HG02870 (cell line): ENCODE data around the gene CKB.
"Not testable (repeated sequence)": the region's sequence is repeated elsewhere in the genome, so short reads cannot be mapped to it uniquely, and the experiment has no call there.

ENCODE experiments used
- ATAC-seq: cut with Tn5 transposase; IDR thresholded peaks from one replicate; pipeline ENCODE4 v1.9.1; 2021; ENCODE audit warnings: mild to moderate bottlenecking, moderate library complexity; ENCODE audit not compliant: unreplicated experiment

Gene CKB

DNA sequence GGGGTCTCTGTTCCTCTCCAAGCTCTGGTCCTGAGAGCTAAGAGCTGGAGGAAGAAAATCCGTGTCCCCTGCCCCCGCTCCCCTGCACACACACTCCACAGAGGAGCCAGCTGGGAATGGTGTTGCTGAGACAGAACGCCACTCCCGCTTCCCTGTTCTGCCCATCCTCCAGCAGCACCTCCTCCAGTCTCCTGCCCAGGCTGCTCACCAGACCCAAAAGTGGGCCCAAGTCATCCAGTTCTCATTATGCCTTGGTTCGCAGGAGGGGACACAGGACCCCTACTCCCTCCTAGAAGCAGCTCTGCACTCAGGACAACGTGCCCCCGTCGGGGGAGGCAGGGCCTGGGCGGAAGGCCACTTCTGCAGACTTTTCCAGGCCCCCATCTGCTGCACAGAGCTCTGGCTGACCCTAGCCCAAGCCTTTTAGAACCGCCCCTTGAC, 5.5 kb upstream of the CKB start:
- no peak for ATAC-seq

DNA sequence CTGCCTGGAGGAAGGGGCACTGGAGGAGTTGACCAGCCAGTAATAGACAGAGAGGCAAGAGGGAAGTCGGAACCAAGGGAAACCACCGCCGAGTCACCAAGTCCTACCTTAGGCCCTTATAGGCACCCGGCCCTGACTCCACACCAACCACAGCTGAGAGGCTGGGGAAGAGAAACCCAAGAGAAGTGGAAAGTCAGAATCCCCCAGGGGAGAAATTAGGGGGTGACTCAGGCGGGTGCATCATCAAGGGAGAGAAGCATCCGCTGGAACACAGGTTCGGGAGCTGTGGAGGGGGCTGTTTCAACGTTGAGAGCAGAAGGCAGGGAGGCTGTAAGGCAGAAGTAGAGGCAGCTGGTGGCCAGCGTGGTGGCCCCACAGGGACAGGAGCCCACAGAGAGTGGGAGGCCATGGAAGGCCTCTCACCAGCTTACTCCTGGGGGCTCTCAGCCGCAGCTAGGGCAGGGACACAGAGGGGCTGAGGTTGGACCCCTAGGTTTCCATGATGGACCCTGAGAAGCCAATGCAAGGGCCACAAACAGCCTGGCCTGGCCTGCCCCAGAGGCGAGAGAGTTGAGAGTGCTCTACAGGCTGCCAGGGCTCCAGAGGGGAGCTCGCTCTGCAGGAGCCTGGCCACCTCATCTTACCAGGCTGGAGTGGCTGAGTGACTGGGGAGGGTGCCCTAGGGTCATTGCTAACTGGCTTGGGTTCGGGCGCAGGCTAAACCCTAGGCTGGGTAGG, 4.9 kb upstream of the CKB start:
- ATAC-seq = peak; percentile 69

DNA sequence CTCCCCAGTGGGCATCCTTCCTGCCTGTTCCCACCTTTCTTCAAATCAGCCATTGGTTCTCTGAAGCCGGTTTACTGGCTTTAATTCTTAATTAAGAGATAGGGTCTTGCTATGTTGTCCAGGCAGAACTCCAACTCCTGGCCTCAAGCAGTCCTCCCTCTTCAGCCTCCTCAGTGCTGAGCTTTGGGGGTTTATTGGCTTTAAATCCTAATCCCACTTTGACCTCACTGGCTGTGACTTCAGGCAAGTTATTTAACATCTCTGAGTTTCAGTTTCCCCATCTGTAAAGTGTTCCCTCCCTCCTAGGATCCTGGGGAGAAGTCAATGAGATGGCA, 4.3 kb upstream of the CKB start:
- ATAC-seq = no peak

DNA sequence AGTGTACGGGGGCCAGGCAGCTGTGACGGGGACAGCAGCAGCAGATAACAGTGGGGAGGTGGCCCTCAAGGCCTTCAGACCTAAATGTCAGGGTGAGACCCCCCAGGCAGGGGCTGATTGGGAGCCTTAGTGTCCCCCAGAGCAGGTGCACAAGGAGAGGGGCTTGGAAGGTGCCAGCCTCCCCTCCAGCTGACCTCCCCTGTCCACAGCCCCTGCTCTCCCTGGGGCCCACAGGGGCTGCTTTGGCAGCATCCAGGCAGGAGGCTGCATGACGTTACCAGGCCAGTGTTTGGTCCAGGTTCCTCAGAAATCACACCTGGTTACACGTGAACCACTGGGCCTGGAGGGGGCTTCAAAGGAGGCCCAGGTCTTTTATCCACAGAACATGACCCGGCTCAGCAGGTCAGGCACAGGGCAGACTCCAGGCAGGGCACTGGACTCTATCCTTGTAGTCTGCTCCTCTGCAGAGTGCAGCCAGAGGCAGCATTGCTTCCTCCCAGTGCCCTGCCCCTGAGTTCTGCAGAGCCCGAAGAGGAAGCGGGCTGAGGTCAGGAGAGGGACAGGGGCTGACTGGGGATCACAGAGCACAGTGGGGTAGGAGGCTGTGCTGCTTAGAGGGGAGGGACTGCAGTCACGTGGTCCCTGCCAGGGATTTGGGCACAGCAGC, 3.8 kb upstream of the CKB start:
- no peak for ATAC-seq

DNA sequence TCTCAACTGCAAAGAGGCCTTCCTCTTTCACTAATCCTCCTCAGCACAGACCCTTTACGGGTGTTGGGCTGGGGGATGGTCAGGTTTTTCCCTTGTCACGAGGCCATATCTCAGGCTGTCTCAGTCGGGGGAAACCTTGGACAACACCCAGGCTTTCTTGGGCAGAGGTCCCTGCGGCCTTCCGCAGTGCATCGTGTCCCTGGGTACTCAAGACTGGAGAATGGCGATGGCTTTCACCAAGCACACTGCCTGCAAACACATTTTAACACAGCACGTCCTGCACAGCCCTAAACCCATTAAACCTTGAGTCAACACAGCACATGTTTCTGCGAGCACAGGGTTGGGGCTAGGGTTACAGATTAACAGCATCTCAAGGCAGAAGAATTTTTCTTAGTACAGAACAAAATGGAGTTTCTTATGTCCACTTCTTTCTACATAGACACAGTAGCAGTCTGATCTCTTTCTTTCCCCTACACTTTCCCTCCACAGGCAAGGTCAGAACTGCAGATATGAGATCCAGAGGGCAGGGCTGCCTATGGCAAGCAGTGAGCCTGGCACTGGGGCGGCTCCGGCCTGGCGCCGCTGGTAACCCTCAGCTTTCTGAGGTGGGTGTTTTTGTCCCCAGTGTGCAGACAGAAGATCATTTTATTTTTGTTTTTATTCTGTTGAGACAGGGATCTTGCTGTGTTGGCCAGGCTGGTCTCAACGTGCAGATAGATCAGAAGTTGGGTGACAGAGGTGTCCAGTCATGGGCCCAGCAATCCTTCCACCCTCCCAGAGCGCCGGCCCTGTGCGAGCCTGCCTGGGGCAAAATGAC, 3.0 kb upstream of the CKB start:
- ATAC-seq = not testable (repeated sequence)

DNA sequence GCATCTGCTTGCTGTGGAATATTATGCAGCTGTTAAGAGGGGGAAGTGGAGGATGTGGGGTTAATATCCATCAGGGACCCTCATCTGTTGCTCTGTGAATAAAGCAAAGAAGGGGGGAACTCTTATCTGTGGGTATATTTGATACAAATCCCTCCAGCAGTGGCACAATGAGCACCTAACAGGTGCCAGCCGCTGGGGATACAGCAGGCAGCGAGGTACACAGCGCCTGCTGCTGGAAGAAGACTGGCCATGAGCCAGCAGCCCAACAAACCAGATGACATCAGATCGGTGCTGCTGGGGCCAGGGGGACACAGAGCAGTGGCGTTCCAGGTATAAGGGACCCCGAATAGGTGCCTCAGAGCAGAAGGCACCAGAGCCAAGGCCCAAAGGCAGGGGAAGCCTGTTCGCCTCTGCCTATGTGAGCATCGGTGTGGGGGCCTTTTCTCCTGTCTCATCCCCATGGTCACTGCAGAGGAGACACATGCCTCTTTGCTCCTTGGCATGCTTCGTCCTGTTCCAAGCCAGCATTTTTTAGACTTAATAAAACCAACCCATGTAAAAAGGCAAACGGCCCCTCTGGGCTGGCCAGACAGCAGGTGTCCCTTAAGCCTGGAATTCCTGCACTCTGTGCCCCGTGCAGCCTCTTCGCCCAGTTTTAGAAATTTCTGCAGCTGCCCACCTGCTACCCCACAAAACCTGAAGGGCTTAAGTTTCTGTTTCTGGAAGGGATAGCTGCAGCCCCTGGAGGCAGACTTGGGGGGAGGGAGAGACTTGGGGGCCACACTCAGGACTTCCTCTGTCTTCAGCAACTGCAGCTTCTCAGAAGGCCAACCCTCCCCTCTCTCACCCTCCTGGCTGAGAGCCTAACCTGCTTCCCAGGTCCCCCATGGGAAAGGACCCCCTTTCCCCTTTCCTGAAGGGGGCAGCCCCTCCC, 1.6 kb upstream of the CKB start:
- ATAC-seq = no peak

DNA sequence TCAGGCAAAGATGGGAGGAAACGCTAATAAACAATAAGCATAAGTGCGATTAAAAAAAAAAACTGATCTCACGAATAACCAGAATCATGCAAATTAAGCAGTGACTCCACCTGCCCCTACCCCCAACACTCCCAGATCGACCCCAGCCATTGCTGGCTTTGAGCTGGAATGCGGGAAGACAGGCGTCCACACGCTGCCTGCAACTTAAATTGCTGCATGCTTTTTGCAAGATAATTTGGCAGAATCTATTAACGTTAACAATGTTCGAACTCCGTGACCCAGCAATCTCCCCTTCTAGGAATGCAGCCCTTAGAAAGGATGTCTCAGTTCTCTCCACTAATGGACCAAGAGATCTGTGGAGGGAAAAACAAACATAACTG, 935 bp upstream of the CKB start:
- no peak for ATAC-seq

DNA sequence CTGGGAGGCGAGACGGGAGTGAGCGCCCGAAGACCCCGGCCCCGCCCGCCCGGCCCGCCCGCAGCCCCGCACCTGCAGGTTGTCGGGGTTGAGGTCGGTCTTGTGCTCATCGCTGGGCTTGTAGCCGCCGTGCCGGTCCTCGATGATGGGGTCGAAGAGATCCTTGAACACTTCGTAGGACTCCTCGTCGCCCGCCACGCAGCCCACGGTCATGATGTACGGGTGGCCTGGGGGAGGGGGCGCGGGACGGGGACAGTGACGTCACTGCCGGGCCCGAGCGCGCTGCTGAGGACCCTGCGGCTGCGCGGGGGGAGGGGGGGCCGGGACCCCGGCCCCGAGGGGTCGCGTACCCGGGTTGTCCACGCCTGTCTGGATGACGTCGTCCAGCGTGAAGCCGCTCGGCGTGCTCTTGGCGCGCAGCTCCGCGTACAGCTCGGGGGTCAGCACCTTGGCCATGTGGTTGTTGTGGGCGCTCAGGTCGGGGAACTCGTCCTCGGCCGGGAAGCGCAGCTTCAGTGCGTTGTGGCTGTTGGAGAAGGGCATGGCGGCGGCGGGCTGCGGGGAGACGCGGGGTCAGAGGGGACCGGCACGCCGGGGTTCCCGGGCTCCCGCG, 573 bp downstream of the CKB start:
- ATAC-seq = no peak

DNA sequence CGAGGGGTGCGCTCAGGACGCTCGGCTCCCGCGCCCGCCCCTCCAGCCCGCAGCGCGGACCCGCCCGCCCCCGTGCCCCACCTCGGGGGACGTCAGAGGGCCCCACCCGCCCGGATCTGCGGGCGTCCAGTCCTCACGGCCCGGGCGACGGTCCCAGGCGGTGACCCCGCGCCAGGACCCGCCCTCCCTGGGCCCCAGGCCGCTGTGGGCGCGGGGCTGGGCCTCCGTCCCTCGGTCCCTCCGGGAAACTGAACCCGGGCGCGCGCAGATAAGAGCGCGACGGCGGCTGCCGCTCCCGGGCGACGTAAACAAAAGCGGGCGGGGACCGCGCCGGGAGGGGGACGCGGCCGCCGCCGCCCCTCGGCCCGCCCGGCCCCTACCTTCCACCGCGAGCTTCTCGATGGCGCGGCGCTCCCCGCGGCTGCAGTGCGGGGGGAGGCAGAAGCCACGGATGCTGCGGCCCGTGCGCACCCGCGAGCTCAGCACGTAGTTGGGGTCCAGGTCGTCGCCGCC, 1.1 kb downstream of the CKB start:
- ATAC-seq = no peak

DNA sequence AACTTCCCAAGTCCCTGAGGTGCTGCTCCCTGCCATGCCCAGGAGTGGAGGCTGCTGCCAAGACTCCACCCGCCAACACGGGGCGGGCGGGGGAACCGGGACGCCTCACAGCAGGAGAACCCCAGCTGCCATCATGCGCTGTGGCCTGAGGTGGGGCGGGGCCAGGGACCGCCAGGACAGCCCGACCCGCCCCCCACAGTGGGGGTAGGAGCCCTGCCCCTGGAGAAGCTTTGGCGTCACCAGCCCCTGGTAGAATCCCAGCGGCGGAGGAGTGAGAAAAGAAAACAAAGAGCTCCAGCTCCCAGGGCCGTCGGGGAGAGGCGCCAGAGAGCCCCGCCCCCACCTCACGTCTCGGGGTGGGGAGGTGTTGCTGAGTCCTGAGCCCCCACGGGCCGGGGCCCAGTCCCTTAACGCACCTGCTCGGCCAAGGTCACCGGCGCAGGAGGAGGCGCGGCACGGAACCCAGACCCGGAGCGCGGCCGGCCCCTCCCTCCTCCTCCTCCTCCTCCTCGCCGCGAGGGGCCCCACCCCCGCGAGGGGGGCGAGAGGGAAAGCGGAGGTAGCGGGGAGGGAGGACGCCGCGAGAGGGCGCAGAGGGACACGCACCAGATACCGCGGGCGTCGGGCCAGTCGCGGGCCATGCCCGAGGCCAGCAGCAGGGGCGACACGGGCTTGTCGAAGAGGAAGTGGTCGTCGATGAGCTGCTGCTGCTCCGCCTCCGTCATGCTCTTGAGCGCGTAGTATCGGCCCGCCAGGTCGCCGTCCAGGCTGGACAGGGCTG, 1.8 kb downstream of the CKB start:
- no peak for ATAC-seq

DNA sequence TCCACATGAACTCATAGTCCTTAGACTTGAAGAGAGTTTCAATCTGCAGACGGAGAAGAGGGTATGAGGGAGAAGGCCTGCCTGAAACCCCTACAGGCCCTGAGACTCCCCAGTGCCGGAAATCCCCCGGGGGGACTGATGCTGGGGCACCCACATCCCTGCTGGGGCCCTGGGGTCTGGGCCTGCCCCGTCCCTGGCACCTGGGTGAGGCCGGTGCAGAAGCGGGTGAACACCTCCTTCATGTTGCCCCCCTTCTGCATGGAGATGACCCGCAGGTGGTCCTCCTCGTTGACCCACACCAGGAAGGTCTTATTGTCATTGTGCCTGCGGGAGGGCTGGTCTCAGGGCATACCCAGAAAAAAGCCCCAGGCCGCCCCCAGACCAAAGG, 2.4 kb downstream of the CKB start:
- no peak for ATAC-seq

DNA sequence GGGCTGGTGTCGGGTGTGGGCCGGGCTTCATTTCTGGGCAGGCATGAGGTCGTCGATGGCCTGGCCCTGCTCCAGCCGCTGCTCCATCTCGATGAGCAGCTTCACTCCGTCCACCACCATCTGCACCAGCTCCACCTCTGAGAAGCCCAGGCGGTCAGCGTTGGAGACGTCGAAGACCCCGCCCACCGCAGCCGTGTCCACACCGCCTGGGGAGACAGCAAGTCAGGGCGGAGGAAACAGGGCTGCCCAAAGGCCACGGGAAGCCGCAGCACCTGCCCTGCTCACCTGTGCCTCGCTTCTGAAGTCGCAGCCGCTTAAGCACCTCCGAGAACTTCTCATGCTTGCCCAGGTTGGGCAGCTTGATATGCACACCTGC, 2.8 kb downstream of the CKB start:
- ATAC-seq = no peak

DNA sequence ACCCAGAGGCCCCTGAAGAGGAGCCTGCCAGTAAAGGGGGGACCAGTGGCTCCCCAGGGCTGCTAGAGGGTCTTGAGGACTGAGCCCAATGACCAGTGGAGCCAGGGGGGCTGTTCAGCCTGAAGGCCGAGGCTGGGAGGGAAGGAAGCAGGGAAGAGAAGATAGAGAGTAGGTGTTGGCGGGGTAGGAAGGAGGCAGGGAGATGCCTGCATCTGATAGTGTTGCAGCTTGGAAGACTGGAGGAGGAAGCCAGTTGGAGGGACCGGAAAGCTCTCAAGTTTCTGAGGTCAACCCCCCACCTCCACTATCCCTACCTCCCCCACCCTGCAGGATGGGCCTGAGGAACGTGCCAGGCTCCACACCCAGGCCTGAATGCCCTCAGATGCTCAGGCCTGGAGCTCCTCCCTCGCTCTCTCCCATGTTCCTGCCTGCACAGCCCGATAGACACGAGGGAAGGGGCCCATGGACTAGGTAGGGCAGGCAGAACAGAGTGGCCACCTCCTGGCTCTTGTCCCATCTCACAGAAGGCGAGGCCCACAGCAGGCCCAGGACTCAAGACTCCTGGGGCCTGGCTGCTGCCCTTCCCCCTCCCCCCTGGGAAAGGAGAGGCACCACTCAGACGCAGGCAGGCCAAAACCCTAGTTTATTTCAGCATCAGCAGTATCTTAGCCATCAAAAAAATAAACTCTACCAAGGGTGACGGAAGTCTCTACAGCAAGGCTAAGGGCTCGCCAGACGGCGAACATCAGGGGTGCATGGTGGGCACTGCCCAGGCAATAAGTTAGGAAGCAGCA, 3.4 kb downstream of the CKB start:
- ATAC-seq = no peak

DNA sequence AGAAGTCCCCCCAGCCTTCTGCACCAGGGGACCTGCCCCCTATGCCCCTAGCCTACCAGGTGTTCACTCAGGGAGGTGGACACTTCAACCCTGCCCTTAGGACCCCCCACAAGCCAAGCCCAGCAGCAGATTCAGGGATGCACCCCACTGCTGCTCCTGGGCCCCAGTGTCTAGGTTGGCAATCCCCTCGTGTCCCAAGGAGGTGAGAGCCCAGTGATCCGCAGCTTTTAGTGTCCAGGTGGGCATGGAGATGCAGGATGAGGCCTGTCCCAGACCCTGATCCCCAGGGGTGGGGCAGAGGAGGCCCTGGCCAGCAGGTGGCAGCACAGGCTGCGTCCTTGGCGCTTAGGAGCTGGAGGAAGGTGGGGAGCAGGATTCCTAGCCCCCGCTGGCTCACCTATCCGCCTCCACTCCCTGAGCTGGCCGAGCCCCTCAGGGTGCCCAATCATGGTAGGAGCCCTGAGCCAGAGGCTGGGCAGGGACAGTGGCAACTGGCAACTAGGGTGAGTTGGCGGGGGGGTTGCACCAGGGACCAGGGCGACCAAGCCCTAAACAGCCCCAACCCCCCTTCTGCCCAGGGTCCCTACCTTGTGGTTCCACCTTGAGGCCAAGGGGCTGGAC, 4.1 kb downstream of the CKB start:
- no peak for ATAC-seq

DNA sequence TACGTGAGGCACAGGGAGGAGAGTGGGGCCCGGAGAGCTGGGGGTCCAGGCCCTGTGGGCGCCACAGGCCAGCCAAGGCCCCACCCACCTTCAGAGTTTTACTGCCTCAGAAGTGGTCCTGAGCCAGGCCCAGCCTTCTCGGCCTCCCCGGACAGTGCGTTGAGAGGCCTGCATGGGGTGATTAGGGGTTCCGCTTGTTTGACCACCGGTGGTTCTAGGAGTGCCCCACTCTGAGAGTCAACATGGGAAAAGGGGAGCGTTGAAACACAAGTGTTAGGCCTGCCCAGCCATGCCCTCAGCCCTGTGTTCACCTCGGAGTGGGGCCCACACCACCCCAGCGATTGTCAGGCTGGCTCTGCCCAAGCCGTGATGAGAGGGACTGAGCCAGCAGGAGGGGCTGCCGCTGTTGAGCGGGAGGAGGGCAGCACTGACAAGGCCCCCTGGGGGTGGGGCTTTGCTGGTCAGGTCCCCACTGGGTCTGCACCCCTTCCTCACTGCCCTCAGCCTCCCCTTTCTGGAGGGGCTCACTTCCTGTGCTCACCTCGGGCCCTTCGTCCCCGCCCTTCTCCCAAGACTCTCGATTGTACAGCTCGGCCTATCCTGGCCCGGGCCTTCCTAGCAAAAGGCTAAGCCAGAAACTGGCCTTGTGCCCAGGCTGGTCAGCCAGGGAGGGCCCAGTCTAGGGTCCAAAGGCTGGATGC, 4.8 kb downstream of the CKB start:
- no peak for ATAC-seq

DNA sequence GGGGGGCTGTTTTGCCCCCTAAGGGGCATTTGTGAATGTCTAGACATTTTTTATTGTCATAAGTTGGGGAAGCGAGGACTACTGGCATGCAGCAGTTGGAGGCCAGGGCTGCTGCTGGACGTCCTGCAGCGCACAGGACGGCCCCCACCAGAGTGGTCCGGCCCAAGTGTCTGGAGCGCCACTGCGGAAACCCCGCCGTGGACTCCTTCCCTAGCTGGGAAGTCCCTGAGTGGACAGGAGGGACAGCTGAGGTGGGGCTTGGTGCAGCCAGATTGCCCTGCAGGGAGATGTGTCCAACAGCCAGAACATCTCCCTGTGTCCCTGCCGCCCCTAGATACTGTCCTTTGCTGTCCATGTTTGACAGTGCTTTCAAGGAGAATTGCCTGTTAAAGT, 5.5 kb downstream of the CKB start:
- no peak for ATAC-seq

DNA sequence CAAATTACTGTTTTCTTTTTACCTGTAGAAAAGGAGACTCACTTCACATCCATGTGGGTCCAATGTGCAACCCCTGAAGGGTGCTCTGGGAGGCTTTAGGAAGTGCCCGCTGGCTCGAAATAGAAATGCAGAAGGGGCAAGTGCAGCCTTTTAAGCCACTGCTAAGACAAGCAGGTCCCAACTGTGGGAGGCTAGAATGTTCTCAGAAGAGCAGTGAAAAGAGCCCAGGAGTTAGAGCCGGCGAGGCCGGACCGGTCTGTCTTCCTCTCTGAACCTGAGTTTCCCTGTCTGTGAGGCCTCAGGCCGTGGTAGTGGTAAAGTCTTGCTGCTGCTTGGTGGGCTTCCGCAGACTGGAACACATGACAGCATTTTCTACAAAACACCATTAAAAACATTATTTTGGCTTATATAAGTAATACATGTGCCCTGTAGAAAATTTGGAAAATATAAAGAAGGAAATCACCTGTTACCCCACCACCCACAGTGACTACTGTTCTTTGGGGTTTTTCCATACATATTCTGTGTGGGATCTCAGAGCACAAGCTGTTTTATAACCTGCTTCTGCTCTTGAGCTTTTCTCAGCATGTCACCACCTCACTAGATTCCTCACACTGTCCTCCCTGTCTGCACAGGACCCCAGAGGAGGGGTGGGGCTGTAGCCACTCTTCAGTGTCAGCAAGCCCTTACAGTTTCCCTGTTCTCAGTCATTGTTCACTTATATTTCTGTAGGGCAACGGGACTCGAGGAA, 6.0 kb downstream of the CKB start:
- ATAC-seq = no peak
